Left renal cortex interstitium (tissue), 4 donors: ENCODE measurements around the gene RPRD1A. TPM values are rescaled to one million over a fixed set of nuclear protein-coding genes. Genes with fewer than 3 reads are reported as not detected.
A peak's percentile ranks its signal among the peaks of the same experiment; 100 is the strongest.
"Not testable (repeated sequence)": the region's sequence is repeated elsewhere in the genome, so short reads cannot be mapped to it uniquely, and the experiment has no call there.

Source experiments
- DNase-seq, 4 donors: peaks; one replicate each; pipeline ENCODE4 v3.0.0-alpha.2; 2013; ENCODE audit warnings: low read depth in 4 of 4, low spot score in 2 of 4, missing footprints in 1 of 4
- polyA plus RNA-seq, 4 donors: library from polyadenylated mRNA; unstranded; fragments of 120-200 nt; gene quantifications; one replicate each; pipeline ENCODE4 v1.2.1, GENCODE V29; 2013; ENCODE audit not compliant: insufficient read length in 4 of 4

RPRD1A gene
- polyA plus RNA-seq, 4 donors, result 63.0 to 76.7 (median 66.7) TPM

GRCh38 chr18:35972197-35973000 is 95.0 kb downstream of the RPRD1A start, which contains the start of gene RMP24:
Gene RMP24 (plus strand): TSS chr18:35972679.
- DNase-seq, result peak; percentile 91 to 96 (median 92)

- peak in 2 of 4 donors; percentile 15 to 29 for DNase-seq
Observed at GRCh38 chr18:35971661-35972196, 95.6 kb downstream of the RPRD1A start.

- no peak for DNase-seq
Observed at GRCh38 chr18:35969676-35970075, 97.7 kb downstream of the RPRD1A start.

GRCh38 chr18:35968278-35968880 is 99.0 kb downstream of the RPRD1A start:
- no peak for DNase-seq

GRCh38 chr18:35967866-35968265 is 99.5 kb downstream of the RPRD1A start:
- DNase-seq, result not testable (repeated sequence)

- no peak for DNase-seq
Observed at GRCh38 chr18:35964319-35964718, 103.0 kb downstream of the RPRD1A start.

GRCh38 chr18:35962320-35962719 is 105.0 kb downstream of the RPRD1A start:
- DNase-seq, result no peak

- DNase-seq, result no peak
Observed at GRCh38 chr18:35956226-35956625, 111.1 kb downstream of the RPRD1A start.

GRCh38 chr18:35953688-35954087 is 113.7 kb downstream of the RPRD1A start:
- DNase-seq, result no peak

GRCh38 chr18:35950628-35950982 is 116.8 kb downstream of the RPRD1A start:
- DNase-seq, result no peak

GRCh38 chr18:35949903-35950627 is 117.3 kb downstream of the RPRD1A start:
- peak; percentile 52 to 65 (median 62) for DNase-seq

GRCh38 chr18:35949090-35949489 is 118.3 kb downstream of the RPRD1A start:
- no peak for DNase-seq

- no peak for DNase-seq
Observed at GRCh38 chr18:35948080-35948479, 119.3 kb downstream of the RPRD1A start.

GRCh38 chr18:35942661-35943060 is 124.7 kb downstream of the RPRD1A start:
- DNase-seq, result no peak

GRCh38 chr18:35942133-35942532 is 125.2 kb downstream of the RPRD1A start:
- no peak for DNase-seq

- no peak for DNase-seq
Observed at GRCh38 chr18:35941299-35941698, 126.1 kb downstream of the RPRD1A start.

Other genes starting within 250 kb of the RPRD1A start
- 10 to 100 TPM; 74.0 to 84.5 (median 77.3) TPM for gene SLC39A6, start 61.8 kb upstream of the RPRD1A start, polyA plus RNA-seq
- 100 to 1,000 TPM in 2 of 4 donors, 10 to 100 TPM in 2; 77.9 to 147 (median 103) TPM for gene ELP2, start 62.3 kb upstream of the RPRD1A start, polyA plus RNA-seq
- under 1 TPM; 0.69 to 0.85 (median 0.75) TPM for gene MOCOS, start 119.9 kb upstream of the RPRD1A start, polyA plus RNA-seq
- 10 to 100 TPM; 35.3 to 42.9 (median 40.5) TPM for gene FHOD3, start 230.2 kb upstream of the RPRD1A start, polyA plus RNA-seq